OCI-LY7 (cell line): ENCODE measurements around the gene TAS2R10.

Source experiments
- EZH2phosphoT487 ChIP-seq: fragments of 200-600 bp; sonication (generic); IDR thresholded peaks from 2 replicates; pipeline ENCODE4 v1.6.1; 2018; ENCODE audit warnings: low read depth, borderline replicate concordance, mild to moderate bottlenecking, mixed run types, antibody characterized with exemption, low read length, moderate library complexity, mixed read lengths
- TF ChIP-seq, protein P1 (sequence below): fragments of 200-600 bp; sonication (generic); conservative IDR thresholded peaks from 2 replicates; pipeline ENCODE4 v1.5.1; 2014; ENCODE audit warnings: mild to moderate bottlenecking, antibody characterized with exemption, low read length, moderate library complexity, mixed read lengths

- TF ChIP-seq, protein P1, sequence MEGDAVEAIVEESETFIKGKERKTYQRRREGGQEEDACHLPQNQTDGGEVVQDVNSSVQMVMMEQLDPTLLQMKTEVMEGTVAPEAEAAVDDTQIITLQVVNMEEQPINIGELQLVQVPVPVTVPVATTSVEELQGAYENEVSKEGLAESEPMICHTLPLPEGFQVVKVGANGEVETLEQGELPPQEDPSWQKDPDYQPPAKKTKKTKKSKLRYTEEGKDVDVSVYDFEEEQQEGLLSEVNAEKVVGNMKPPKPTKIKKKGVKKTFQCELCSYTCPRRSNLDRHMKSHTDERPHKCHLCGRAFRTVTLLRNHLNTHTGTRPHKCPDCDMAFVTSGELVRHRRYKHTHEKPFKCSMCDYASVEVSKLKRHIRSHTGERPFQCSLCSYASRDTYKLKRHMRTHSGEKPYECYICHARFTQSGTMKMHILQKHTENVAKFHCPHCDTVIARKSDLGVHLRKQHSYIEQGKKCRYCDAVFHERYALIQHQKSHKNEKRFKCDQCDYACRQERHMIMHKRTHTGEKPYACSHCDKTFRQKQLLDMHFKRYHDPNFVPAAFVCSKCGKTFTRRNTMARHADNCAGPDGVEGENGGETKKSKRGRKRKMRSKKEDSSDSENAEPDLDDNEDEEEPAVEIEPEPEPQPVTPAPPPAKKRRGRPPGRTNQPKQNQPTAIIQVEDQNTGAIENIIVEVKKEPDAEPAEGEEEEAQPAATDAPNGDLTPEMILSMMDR: no peak
- TF ChIP-seq EZH2phosphoT487: no peak
Observed at GRCh38 chr12:10838461-10838860, 12.3 kb upstream of the TAS2R10 start.
